DMS79 (cell line): Measurements from ENCODE around the gene ELL.

Experiments
- DNase-seq: peaks from one replicate; lab custom pipeline; 2025; lab: John Stamatoyannopoulos, UW

Gene ELL

GRCh38 chr19:18433735-18434398, 88.0 kb downstream of the ELL start:
- no peak for DNase-seq

- peak; percentile 29 for DNase-seq
Observed at GRCh38 chr19:18433015-18433691, 88.7 kb downstream of the ELL start.

- DNase-seq, result no peak
Observed at GRCh38 chr19:18432275-18433014, 89.4 kb downstream of the ELL start.

- no peak for DNase-seq
Observed at GRCh38 chr19:18431351-18432197, 90.3 kb downstream of the ELL start.

- DNase-seq, result no peak
Observed at GRCh38 chr19:18430417-18431144, 91.3 kb downstream of the ELL start.

GRCh38 chr19:18429717-18430416, 92.0 kb downstream of the ELL start:
- DNase-seq, result no peak

GRCh38 chr19:18428787-18429674, 92.8 kb downstream of the ELL start:
- DNase-seq, result peak; percentile 83

- no peak for DNase-seq
Observed at GRCh38 chr19:18428173-18428786, 93.6 kb downstream of the ELL start.

- no peak for DNase-seq
Observed at GRCh38 chr19:18427743-18428113, 94.1 kb downstream of the ELL start.

GRCh38 chr19:18427080-18427742, 94.7 kb downstream of the ELL start:
- no peak for DNase-seq

- DNase-seq, result no peak
Observed at GRCh38 chr19:18426416-18426767, 95.5 kb downstream of the ELL start.

- DNase-seq, result no peak
Observed at GRCh38 chr19:18425515-18426415, 96.1 kb downstream of the ELL start.

GRCh38 chr19:18424890-18425514, 96.9 kb downstream of the ELL start:
- no peak for DNase-seq

- DNase-seq, result no peak
Observed at GRCh38 chr19:18424122-18424889, 97.6 kb downstream of the ELL start.

- no peak for DNase-seq
Observed at GRCh38 chr19:18423258-18424020, 98.4 kb downstream of the ELL start.
